T-helper 17 cell (primary cell): Measurements from ENCODE around the gene MST1. TPM values are rescaled to one million over a fixed set of nuclear protein-coding genes. Genes with fewer than 3 reads are reported as not detected.

Experiments used
- ATAC-seq: fragments of 150-1000 bp; cut with Tn5 transposase; 2 replicates; pipeline ENCODE4 v1.10.0; 2021; ENCODE audit warnings: mild to moderate bottlenecking, moderate library complexity
- DNase-seq, 3 donors: peaks; one replicate each; pipeline versions ENCODE4 v3.0.0 to v3.0.0-alpha.2; 2020 to 2021
- H3K9me3 ChIP-seq: one replicate; pipeline ENCODE4 v1.7.0; 2013; ENCODE audit warnings: low read length, mild to moderate bottlenecking; ENCODE audit not compliant: control insufficient read depth, poor library complexity, severe bottlenecking
- H3K27ac Mint-ChIP-seq: one replicate; pipeline ENCODE4 v1.8.0; 2022; ENCODE audit warnings: mild to moderate bottlenecking, moderate library complexity, mixed read lengths
- H3K27me3 Mint-ChIP-seq: one replicate; pipeline ENCODE4 v1.8.0; 2022; ENCODE audit warnings: mixed read lengths
- H3K36me3 Mint-ChIP-seq: one replicate; pipeline ENCODE4 v1.8.0; 2022; ENCODE audit warnings: low read depth, mixed read lengths
- H3K4me1 Mint-ChIP-seq: one replicate; pipeline ENCODE4 v1.8.0; 2022; ENCODE audit warnings: mild to moderate bottlenecking, mixed read lengths
- H3K4me3 Mint-ChIP-seq: one replicate; pipeline ENCODE4 v1.8.0; 2022; ENCODE audit warnings: mild to moderate bottlenecking, moderate library complexity, mixed read lengths
- total RNA-seq, 4 donors: library from RNA in 2 of 4; stranded (reverse) in 2 of 4; gene quantifications; one replicate each; pipeline ENCODE4 v1.2.3 and lab custom pipeline; 2022 to 2026

Gene MST1
- total RNA-seq, 2 donors from 2014 or later, result 7.5 to 11.3 TPM

- ATAC-seq (no peak), DNase-seq (no peak)
- no peak overlapping the region for H3K27ac Mint-ChIP-seq
- H3K36me3 Mint-ChIP-seq, result peaks cover 2% of the 10 kb centered on the region
- no peaks in the 10 kb centered on the region for H3K9me3 ChIP-seq
- peaks cover 9% of the 10 kb centered on the region for H3K4me1 Mint-ChIP-seq
- H3K4me3 Mint-ChIP-seq, result no peak overlapping the region
- peaks cover 16% of the 10 kb centered on the region for H3K27me3 Mint-ChIP-seq
Observed at GRCh38 chr3:49662021-49662420, 27.3 kb downstream of the MST1 start.

GRCh38 chr3:49661281-49661680 lies 28.0 kb downstream of the MST1 start:
- ATAC-seq, result no peak
- no peaks in the 10 kb centered on the region for H3K9me3 ChIP-seq
- Mint-ChIP-seq H3K4me3 (no peak overlapping the region), H3K4me1 (peaks cover 9% of the 10 kb centered on the region), H3K36me3 (peaks cover 2% of the 10 kb centered on the region), H3K27ac (no peak overlapping the region), H3K27me3 (peaks cover 20% of the 10 kb centered on the region)
- no peak for DNase-seq

- H3K27ac Mint-ChIP-seq, result no peak overlapping the region
- DNase-seq, result no peak
- peaks cover 24% of the 10 kb centered on the region for H3K27me3 Mint-ChIP-seq
- no peaks in the 10 kb centered on the region for H3K9me3 ChIP-seq
- H3K36me3 Mint-ChIP-seq, result peaks cover 2% of the 10 kb centered on the region
- no peak overlapping the region for H3K4me3 Mint-ChIP-seq
- peaks cover 9% of the 10 kb centered on the region for H3K4me1 Mint-ChIP-seq
- no peak for ATAC-seq
Observed at GRCh38 chr3:49659756-49660155, 29.5 kb downstream of the MST1 start.

- no peak for ATAC-seq
Observed at GRCh38 chr3:49658711-49659110, 30.6 kb downstream of the MST1 start.

GRCh38 chr3:49657208-49657915 lies 31.9 kb downstream of the MST1 start:
- DNase-seq (no peak), ATAC-seq (no peak)
- Mint-ChIP-seq H3K27ac (no peak overlapping the region), H3K4me1 (peaks cover 9% of the 10 kb centered on the region), H3K4me3 (no peak overlapping the region), H3K36me3 (peaks cover 2% of the 10 kb centered on the region), H3K27me3 (peaks cover 29% of the 10 kb centered on the region)
- no peaks in the 10 kb centered on the region for H3K9me3 ChIP-seq

More at GRCh38 chr3:49658711-49659110, 30.6 kb downstream of the MST1 start:
- peak overlapping the region; percentile 7 for H3K4me3 Mint-ChIP-seq
- H3K9me3 ChIP-seq, result no peaks in the 10 kb centered on the region
- peaks cover 2% of the 10 kb centered on the region for H3K36me3 Mint-ChIP-seq
- H3K27me3 Mint-ChIP-seq, result peaks cover 29% of the 10 kb centered on the region
- peaks cover 9% of the 10 kb centered on the region for H3K4me1 Mint-ChIP-seq
- DNase-seq, result no peak
- H3K27ac Mint-ChIP-seq, result no peak overlapping the region

- H3K4me1 Mint-ChIP-seq, result peaks cover 9% of the 10 kb centered on the region
- H3K9me3 ChIP-seq, result no peaks in the 10 kb centered on the region
- H3K27me3 Mint-ChIP-seq, result peaks cover 26% of the 10 kb centered on the region
- DNase-seq (no peak), ATAC-seq (no peak)
- H3K36me3 Mint-ChIP-seq, result no peaks in the 10 kb centered on the region
- no peak overlapping the region for H3K4me3 Mint-ChIP-seq
- no peak overlapping the region for H3K27ac Mint-ChIP-seq
Observed at GRCh38 chr3:49656541-49657112, 32.6 kb downstream of the MST1 start.

- H3K36me3 Mint-ChIP-seq, result no peaks in the 10 kb centered on the region
- DNase-seq (no peak), ATAC-seq (no peak)
- no peaks in the 10 kb centered on the region for H3K9me3 ChIP-seq
- peaks cover 18% of the 10 kb centered on the region for H3K27me3 Mint-ChIP-seq
- no peak overlapping the region for H3K27ac Mint-ChIP-seq
- no peak overlapping the region for H3K4me3 Mint-ChIP-seq
- peaks cover 9% of the 10 kb centered on the region for H3K4me1 Mint-ChIP-seq
Observed at GRCh38 chr3:49655731-49656285, 33.5 kb downstream of the MST1 start.

GRCh38 chr3:49654955-49655556 lies 34.2 kb downstream of the MST1 start:
- H3K9me3 ChIP-seq, result no peaks in the 10 kb centered on the region
- Mint-ChIP-seq H3K27me3 (peaks cover 18% of the 10 kb centered on the region), H3K4me3 (no peak overlapping the region), H3K27ac (no peak overlapping the region), H3K4me1 (peaks cover 9% of the 10 kb centered on the region), H3K36me3 (no peaks in the 10 kb centered on the region)
- ATAC-seq (no peak), DNase-seq (no peak)

- Mint-ChIP-seq H3K4me1 (peaks cover 8% of the 10 kb centered on the region), H3K27ac (no peak overlapping the region), H3K4me3 (no peak overlapping the region), H3K36me3 (no peaks in the 10 kb centered on the region), H3K27me3 (peaks cover 18% of the 10 kb centered on the region)
- H3K9me3 ChIP-seq, result no peaks in the 10 kb centered on the region
- ATAC-seq (no peak), DNase-seq (no peak)
Observed at GRCh38 chr3:49654176-49654825, 35.0 kb downstream of the MST1 start.

GRCh38 chr3:49653621-49654020 lies 35.7 kb downstream of the MST1 start:
- Mint-ChIP-seq H3K4me3 (no peak overlapping the region), H3K36me3 (no peaks in the 10 kb centered on the region), H3K4me1 (peaks cover 2% of the 10 kb centered on the region), H3K27me3 (peaks cover 18% of the 10 kb centered on the region), H3K27ac (no peak overlapping the region)
- ATAC-seq (no peak), DNase-seq (no peak)
- H3K9me3 ChIP-seq, result no peaks in the 10 kb centered on the region

- ATAC-seq, result no peak
- H3K4me1 Mint-ChIP-seq, result no peaks in the 10 kb centered on the region
Observed at GRCh38 chr3:49652903-49653415, 36.3 kb downstream of the MST1 start.

GRCh38 chr3:49652218-49652902 lies 36.9 kb downstream of the MST1 start:
- H3K9me3 ChIP-seq, result no peaks in the 10 kb centered on the region
- ATAC-seq, result no peak
- no peak overlapping the region for H3K27ac Mint-ChIP-seq
- peaks cover 1% of the 10 kb centered on the region for H3K4me1 Mint-ChIP-seq
- no peaks in the 10 kb centered on the region for H3K36me3 Mint-ChIP-seq
- H3K4me3 Mint-ChIP-seq, result no peak overlapping the region
- peaks cover 18% of the 10 kb centered on the region for H3K27me3 Mint-ChIP-seq
- DNase-seq, result no peak

More at GRCh38 chr3:49652903-49653415, 36.3 kb downstream of the MST1 start:
- H3K9me3 ChIP-seq, result no peaks in the 10 kb centered on the region
- Mint-ChIP-seq H3K27me3 (peaks cover 18% of the 10 kb centered on the region), H3K4me3 (no peak overlapping the region), H3K36me3 (no peaks in the 10 kb centered on the region), H3K27ac (no peak overlapping the region)
- no peak for DNase-seq
